GM21825 (cell line): ENCODE data around the gene FAM13A.
A peak's percentile ranks its signal among the peaks of the same experiment; 100 is the strongest.

Experiments
- ATAC-seq: cut with Tn5 transposase; IDR thresholded peaks from one replicate; pipeline ENCODE4 v1.9.1; 2021; ENCODE audit warnings: mild to moderate bottlenecking, moderate library complexity; ENCODE audit not compliant: unreplicated experiment

FAM13A gene

DNA sequence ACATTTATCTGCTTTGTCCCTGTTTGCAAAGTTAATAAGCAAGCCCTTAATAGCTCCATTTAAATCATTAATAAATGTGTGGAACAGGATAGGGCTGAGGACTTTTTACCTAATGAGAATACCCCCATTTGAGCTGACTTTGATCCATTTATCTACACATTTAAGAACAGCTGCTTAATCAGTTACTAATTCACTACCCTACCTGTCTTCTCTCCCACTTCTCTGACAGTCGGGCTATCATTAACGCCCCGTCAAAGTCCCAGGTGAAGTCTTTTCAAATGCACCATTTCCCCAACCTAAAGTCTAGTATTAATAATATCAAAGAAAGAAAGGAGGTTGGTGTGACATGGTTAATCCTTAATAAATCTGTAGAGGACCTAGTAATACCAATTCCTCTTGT lies 302.2 kb downstream of the FAM13A start:
- no peak for ATAC-seq

DNA sequence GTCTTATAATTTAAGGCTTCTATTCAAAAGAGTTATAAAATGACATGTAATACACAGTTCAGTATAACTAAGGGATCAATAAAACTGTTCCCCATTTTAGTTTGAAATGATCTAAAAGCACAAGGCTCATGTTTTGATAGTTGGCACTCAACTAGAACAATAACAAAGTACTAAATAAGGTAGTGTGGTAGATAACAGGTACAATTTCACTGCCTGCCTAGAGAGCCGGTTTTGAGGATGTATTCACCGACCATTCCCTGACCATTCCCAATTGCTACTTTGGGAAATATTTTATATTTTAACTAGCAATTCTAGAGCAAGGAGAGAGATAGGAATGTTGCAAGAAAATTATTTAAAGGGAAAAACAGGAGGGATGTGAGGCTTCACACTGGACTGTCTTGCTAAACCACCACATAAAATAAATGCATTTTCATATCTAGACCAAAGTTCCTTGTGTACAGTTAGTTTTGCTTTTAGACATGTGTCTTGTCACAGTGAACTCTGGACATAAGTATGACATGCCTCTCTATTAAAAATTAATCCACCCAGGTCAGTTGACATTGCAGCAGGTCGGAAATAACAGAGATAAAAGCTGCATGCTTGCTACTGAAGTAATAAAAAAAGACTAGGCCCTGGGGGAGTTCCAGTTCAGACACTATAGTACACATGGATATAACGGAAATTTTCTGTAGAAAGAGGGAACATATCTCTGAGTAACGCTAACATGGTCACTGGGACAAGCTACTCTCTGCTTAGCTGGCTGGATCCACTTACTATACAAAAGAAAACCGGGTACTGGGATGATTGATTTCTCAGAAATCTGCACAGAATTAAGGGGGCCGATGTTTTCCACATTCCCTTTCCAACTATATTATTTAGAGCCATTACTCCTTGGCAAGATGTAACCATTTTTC lies 303.1 kb downstream of the FAM13A start:
- no peak for ATAC-seq

DNA sequence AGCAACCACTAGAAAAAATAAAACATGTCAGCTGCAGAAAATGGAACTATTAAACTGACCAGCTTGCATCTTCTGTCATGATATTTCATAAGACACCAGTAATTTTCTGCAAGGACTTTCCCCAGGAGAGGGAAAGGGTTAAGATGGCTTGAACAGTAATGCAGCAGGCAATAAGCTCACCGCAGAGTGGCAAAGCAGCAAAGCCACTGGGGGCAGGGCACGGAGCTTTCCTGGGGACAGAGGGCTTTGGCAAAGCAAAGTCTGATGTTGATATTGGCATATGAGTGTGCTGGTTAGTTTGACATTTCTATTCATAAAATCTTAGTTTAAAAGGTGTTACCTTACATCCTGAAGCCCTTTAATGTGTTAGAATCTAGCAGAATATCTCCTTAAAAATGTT lies 304.2 kb downstream of the FAM13A start:
- ATAC-seq = no peak

DNA sequence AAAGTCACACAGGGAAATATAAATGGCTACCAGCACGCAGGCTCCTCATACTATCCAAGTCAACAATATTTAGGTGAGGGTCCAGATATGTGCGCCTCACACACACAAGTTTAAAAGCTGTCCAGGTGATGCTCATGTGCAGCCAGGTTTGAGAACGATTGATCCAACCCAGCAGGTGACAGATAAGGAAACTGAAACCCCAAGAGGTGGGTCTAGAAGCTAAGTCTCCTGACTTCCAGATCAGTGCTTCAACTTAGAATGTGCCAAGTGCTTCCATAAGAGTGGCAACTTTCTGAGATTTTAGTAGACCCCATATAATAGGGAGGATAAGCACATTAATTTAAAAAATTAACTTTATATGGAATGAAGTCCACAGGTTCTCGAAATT lies 304.9 kb downstream of the FAM13A start:
- ATAC-seq = no peak

DNA sequence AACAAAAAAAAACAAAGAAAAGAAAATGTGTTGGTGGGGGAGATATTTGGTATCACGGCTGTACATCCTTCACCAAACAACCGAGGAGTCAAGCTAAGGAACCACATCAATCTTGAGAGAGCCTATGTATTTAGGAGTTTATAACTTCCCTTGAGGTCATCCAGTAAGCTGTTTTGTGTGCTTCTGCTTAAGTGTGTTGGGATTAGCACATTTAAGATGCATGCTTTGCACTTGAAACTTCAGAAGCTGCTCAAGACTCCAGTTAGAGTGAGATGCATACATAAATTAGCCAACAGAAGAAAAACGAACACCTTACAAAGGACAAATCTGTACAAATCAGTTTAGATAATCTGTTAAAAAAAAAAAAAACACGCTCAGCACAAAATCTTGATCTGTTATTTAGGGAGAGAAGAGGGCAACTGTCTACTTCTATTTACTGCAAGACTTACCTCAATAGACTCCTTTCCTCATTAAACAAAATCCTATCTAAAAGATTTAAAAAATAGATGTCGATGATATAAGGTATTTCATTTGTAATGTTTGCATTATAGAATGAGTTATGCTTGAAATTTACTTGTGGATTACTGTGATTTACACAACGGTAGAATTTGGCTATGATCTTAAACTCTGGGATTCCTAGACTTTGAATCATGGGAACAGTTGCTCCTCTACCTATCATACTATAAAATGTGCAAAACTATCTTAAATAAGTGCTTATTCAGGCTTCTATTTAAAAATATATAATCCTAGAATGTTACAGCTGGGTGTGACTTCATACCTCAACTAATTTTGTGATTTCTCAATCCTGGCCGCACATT lies 305.5 kb downstream of the FAM13A start:
- ATAC-seq = no peak

DNA sequence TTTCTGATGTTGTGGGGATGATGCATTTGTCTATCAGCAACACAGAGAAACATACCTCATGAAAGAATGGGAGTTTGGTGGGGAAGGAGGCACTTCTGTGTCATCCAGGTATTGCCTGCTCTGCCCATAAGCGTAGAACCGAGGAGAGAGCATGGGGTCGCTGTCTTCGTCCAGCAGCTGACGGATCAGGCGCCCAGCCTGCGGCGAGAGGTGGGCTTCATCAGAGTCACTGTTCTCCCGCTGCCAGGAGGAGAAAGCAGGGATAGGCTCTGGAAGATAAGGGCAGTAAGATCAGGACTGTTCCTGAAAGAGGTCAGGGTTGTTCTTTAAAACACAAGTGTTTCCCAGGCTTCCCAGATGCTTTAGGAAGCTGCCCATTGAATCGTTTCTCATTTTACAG lies 306.6 kb downstream of the FAM13A start:
- ATAC-seq = no peak

DNA sequence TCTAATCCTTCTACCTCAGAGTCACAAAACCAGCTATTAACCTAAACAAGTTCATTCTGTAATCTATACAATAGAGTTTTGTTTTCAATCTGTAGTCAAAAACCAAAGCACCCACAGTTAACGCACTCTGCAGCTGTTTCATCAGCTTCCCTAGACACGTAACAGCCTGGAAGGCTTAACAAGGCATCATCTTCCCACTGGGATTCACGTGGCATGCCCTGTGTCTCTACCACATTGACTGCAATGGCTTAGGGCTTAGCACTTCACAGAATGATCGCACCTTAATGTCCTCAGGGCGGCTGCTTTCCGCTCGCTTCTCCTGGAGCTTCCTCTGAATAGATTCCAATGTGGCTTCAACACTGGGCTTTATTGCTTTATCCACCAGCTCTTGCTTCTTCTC lies 309.6 kb downstream of the FAM13A start:
- ATAC-seq = no peak

DNA sequence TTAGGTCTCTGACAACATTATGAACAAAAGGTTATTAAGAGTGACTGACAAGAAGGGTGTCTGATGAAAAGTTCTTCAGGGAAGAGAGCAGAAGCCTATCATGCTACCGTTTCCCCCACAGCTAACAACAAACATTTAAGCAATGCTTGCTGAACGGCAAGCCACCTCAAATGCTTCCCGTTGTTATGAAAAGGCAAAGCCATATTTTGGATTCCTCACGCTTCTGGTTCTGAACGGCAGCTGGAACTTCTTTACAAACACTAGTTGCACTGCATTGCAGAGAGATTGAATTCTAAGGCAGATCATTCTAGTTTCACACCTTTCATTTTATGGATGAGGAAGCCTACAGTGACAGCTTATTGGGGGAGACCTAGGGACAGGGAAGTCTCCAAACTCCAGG lies 310.8 kb downstream of the FAM13A start:
- no peak for ATAC-seq

DNA sequence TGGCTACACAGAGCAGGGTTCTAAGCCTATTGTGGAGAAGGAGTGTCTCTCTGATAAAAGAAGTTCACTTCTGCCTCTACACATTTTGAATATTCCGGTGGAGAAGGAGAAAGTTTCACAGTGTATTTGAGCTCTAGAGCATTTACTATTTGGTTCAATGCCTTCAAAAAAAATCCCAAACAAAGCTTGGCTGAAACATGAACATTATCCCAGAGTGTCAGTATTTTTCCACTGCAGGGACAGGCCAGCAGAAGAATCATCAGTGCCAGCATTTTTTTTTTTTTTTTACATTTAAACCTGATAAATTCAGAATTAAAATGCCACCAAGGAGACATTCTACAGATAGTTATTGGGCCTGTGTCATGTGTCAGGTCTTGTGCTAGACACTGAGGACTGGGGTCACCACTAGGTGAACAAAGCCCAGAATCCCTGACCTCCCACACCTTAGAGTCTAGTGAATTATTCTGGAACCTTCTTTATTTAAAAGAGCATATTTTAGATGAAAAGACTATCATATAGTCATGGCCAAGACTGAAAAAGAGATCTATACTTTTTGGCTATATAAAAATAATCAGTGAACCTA lies 311.3 kb downstream of the FAM13A start:
- ATAC-seq = no peak

DNA sequence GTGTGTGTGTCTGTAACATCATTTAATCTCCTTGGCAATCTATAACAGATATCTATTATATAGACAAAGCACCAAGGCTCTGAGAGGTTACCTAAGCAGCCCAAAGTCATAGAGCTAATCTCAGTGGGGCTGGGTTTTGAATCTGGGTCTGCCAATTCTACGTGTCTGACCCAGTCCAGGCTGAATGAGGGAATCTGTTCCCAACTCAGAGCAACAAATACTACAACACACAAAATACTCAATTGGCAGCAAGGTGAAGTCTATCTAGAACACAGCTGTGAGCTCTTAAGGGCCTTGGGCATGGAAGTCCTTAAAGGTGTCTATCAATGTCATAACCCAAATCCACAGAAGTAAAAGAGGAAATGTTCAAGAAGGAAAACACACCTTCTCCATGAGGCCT lies 311.8 kb downstream of the FAM13A start:
- no peak for ATAC-seq

DNA sequence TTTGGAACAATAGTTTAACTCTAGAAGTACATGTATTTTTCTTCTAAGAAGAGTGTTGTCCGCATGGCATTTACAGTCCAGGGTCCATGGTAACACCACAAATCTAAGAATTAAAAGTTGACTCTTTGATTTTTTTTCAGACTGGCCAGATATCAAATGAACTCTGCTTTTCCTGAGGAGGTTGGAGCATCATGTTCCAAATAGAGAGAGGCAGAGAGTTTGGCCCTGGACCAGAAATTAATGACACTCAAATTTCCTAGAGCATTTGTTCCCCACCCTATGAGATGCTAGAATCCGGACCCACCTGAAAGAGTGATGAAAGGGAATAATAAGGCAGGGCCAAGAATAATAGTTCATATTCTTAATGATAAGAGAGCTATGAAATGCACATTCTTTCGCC lies 312.4 kb downstream of the FAM13A start:
- no peak for ATAC-seq

DNA sequence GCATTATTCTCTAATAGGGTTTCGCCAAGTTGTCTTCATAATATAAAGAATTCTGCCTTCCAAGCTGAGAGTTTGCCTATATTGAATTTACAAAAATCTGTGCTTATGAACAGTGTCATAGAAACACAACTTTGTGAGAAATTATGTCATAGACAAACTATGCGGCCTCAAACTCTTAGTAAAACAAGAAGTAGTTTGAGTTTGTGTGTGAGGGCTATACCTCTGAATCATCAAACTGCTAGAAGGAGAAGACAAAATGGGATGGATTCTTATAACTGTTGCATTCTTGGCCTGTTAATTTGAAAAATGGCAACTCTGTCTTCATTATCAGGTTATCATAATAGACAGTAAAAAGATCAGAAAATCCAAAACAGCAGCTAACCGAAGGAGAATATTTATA lies 313.3 kb downstream of the FAM13A start:
- ATAC-seq = no peak

DNA sequence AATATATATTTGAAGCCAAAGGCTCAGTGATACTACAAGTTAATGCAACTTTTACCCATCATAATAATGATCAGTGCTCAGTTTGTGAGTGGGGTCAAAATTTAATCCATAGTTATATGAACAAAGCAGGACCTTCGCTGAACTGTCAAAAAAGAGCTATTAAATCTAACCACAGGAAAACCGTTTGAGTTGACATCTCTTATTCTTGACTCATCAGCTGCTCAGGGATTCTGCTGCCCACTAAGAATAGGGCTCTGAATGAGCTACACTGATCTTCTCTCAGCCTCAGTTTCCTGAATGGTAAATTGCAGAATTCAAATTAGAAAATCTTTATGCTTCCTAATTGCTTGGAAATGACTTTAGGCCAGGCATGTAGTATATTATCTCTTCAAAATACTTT lies 314.4 kb downstream of the FAM13A start:
- ATAC-seq = no peak

DNA sequence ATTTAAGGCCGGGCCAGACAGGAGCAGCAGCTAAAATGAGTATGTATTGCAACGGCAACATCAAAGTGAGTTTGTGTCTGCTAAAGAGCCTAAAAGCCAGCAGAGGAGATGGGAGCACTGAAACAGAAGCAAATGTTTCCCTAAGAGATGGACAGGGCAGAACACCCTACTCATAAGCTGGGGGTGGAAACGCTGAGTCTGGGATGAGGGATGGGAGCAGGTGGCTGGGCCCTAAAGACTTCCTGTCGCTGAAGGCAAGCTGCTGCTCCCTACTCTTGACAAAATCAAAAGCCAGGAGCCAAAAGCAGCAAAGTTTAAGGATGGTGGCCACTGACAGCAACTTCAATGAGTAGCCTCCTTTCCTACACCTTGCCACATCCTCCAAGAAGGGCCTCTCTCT lies 318.8 kb downstream of the FAM13A start:
- ATAC-seq = no peak

DNA sequence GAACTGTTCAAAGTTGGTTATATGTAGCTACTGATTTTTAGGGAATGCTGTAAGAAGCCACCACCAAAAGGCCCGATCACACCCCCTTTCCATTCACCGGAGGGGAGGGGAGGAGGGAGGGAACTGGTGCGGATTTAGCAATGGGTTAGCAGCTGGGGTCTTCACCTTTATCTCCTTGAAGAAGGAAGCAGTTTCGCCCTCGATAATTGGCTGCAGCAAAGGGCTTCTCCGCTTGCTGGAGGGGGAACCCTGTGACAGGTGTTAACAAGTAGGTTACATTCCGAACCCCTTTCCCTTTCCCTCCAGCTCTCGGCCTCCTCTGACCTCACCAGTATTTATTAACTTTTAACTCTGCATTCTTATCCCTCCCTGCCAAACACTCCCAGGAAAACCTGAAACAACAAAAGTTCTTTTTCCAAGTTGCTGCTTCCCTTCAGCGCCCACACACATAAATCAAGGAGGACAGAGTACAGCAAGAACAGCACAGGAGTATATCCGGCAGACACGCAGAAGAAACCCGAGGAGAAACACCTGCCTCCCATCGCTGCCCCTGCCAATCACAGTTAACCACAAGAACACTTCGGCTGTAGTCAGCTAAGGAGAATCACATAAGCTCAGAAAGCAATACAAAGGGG lies 319.6 kb downstream of the FAM13A start:
- ATAC-seq = peak; percentile 96

DNA sequence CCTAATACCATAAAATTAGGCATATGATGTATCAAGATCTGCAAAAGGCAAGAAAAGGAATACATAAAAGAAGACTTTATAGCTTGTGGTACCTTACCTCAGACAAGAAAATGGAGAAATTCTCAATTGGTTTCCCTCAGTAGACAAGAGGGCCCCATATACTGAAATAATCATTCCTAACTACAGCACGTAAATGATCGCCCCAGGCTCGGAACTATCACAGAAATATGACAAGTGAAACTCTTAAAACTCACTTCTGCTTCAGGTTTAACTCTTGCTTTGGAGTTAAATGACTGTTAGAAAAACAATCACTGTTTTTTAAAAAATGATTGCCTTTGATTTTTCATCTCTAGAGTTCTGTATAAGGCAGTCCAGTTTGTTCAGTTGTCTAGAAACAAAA lies 320.7 kb downstream of the FAM13A start:
- ATAC-seq = no peak

DNA sequence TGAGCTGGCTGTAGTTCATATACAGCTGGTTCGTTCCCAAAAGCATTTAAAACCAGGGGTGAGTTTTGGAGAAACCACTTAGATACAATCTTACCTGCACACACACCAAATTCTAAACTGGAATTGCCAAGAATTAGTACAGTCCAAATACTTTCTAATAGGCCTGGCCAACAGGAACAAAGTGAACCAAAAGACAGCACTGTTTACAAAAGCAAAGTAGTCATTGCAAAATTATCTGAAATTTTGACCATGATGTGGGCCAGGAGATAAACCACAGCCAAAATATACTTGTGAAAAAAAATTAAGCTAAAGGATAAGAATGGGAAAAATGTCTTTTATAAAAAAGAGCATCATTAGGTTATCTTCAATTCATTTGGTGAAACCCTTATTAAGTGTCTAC lies 321.4 kb downstream of the FAM13A start:
- no peak for ATAC-seq

DNA sequence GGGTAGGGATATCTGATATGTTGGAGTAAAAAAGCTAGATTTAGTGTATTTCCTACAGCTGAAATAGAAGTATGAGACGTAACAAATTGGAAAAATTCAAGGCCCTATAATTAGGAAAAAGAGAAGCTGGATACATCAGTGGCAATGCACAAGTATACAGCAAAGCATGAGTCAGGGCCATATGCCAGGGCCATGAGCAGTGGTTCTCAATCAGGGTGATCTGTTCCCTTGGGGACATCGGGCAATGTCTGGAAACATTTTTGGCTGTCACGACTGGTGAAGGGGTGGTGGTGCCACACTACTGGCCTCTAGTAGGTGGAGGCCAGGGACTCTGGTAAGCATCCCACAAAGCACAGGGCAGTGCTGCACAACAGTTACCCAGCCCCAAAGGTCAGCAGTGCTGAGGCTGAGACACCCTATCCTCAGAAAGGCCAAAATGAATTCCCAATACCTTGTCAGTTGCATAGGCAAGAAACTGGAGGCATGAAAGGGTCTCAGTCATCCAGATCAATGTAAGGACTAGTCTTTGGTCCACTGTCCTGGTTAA lies 322.5 kb downstream of the FAM13A start:
- ATAC-seq = no peak

DNA sequence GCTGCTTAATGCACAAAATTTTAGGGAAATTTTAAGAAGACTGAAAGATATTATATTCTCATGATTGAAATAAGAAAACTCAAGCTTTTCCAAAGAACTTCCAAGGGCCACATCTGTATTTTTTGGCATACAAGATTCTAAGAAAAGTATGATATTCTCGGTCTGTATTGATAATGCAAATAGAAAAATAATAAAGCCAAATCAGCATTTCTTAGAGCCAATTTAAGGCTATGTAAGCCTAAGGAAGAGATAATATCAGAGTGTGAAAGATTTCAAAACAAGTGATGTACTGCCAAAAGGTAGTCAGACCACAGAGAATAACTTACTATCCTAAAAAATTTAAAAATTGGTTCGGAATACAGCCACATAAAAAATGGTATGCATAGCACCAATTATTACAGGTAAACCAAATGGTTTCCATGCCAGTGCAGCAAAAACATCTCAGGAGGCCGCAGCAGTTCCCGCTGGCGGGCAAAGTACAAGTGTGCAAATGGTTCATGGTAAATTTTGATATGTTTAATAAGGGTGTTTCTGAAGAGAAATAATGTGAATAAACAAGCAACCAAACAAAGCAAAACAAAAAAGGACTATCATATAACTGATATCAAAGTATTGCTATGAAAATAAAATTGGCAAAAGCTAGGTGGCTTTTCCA lies 324.1 kb downstream of the FAM13A start:
- ATAC-seq = no peak

DNA sequence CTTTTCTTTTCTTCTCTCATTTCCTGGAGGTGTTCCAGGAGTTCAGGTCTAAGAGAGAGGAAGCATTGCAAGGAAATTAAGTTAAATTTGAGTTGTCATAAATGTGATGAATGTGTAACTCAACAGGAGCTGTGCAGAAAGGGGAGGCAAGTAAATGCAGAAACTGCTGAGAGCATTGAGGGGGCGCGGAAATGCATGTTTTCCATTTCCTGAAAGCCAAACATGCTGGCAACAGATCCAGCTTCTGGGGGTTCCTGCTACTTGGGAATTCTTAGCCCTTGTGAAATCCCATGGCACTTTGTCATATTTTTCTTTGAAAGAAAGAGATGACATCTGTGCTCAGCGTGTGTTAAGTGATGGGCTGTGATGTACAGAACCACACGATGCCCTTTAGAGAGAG lies 325.6 kb downstream of the FAM13A start:
- ATAC-seq = no peak

DNA sequence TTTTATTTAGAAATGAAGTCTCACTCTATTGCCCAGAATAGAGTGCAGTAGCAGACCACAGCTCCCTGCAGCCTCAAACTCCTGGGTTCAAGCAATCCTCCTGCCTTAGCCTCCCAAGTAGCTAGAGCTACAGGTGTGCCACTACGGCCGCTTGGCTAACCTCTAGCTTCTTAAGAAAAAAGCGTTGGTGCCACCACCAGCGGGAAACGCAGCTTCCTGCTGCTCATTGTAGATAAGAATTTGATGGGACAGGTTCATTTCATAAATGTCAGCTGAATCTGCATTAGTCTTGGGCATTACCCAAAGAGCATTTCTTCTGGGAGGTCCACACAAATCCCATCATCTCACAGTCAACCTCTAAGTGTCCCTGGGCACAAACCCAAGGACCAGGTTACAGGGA lies 326.2 kb downstream of the FAM13A start:
- no peak for ATAC-seq
